H1 (cell line): Measurements from ENCODE around the gene TBC1D4.

Experiments
- BCL11A ChIP-seq, 2 experiments: IDR thresholded peaks; one replicate each; pipeline ENCODE4 v1.6.1; 2011; ENCODE audit warnings: low read depth in 2 of 2, low read length in 2 of 2, mild to moderate bottlenecking in 2 of 2
- CEBPB ChIP-seq: IDR thresholded peaks from 2 replicates; pipeline ENCODE4 v1.6.1; 2012; ENCODE audit warnings: low read depth, low read length
- SUZ12 ChIP-seq: fragments of 200-600 bp; sonication (generic); IDR thresholded peaks from 2 replicates; pipeline ENCODE4 v1.6.1; 2012; ENCODE audit warnings: mild to moderate bottlenecking, inconsistent platforms, low read length, moderate library complexity, mixed read lengths
- TEAD4 ChIP-seq: IDR thresholded peaks from 2 replicates; pipeline ENCODE4 v1.6.1; 2012; ENCODE audit warnings: low read depth, low read length, inconsistent platforms, mixed read lengths
- TF ChIP-seq, protein P1 (sequence below), 3 experiments: IDR thresholded peaks; 1 replicate in 2 of 3; 2 replicates in 1 of 3; pipeline versions ENCODE4 v1.5.1 to v1.6.1; 2011; ENCODE audit warnings: low read length in 3 of 3, mild to moderate bottlenecking in 3 of 3, inconsistent platforms in 2 of 3, low read depth in 1 of 3, moderate library complexity in 1 of 3; ENCODE audit not compliant: insufficient read depth in 1 of 3; ENCODE audit errors: control extremely low read depth in 1 of 3

DNA sequence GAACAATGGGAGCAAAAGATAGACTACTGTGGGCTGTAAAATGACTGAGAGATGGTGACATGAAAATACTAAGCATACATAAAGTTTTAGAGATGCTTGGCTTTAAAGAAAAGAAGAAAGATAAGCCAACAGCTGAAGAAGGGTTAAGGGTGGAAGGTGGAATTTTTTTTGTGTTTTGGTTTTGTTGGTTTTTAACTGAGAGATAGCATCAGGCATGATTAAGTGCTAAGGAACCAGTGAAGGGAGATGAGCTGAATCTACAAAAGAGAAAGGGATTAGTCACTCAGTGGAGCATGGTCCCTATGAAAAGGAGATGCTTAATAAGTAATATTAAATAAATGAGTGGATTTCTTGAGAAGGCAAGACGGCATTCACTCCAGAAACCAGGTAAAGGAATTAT is 12.5 kb upstream of the TBC1D4 start:
- TF ChIP-seq, protein P1, sequence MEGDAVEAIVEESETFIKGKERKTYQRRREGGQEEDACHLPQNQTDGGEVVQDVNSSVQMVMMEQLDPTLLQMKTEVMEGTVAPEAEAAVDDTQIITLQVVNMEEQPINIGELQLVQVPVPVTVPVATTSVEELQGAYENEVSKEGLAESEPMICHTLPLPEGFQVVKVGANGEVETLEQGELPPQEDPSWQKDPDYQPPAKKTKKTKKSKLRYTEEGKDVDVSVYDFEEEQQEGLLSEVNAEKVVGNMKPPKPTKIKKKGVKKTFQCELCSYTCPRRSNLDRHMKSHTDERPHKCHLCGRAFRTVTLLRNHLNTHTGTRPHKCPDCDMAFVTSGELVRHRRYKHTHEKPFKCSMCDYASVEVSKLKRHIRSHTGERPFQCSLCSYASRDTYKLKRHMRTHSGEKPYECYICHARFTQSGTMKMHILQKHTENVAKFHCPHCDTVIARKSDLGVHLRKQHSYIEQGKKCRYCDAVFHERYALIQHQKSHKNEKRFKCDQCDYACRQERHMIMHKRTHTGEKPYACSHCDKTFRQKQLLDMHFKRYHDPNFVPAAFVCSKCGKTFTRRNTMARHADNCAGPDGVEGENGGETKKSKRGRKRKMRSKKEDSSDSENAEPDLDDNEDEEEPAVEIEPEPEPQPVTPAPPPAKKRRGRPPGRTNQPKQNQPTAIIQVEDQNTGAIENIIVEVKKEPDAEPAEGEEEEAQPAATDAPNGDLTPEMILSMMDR (IDR thresholded peaks at IDR 0.05; ENCODE audit: control extremely low read depth in 1 of 3, insufficient read depth in 1 of 3, low read depth in 1 of 3, low read length in 3 of 3) = no peak
- TF ChIP-seq TEAD4 = no peak
- no peak for TF ChIP-seq SUZ12
- TF ChIP-seq BCL11A (IDR thresholded peaks at IDR 0.05; ENCODE audit: low read depth in 2 of 2, low read length in 2 of 2) = no peak
- no peak for TF ChIP-seq CEBPB
